ENCODE data around the gene ITLN1.

The ITLN1 gene

GRCh38 chr1:160826546-160826945 lies 58.4 kb downstream of the ITLN1 start:
- H3K9me3 ChIP-seq (ENCODE audit: control insufficient read depth, insufficient read depth, low read depth, low read length) = no peaks in the 10 kb centered on the region
- ChIA-PET CTCF (interaction anchor here (0.6 to 1.3 kb wide), 8 partner anchors 9 to 127 kb away, joined by 3 to 5 read pairs (median 3); no protein-coding TSS in a partner anchor), POLR2A (no interaction called here)
- TF ChIP-seq ZNF792 (tag by site-specific recombination; IDR thresholded peaks at IDR 0.05) (no peak), KLF10 (tag by site-specific recombination; IDR thresholded peaks at IDR 0.05) (no peak), FEZF1 (tag by site-specific recombination; IDR thresholded peaks at IDR 0.05) (no peak), PBX3 (CRISPR knock-in tag; IDR thresholded peaks at IDR 0.05) (no peak), ZBTB7A (tag by site-specific recombination; IDR thresholded peaks at IDR 0.05; ENCODE audit: low read depth) (no peak), ZNF514 (tag by site-specific recombination; IDR thresholded peaks at IDR 0.05) (no peak)
- H3K4me1 ChIP-seq (ENCODE audit: control insufficient read depth, insufficient read depth, low read length) = no peaks in the 10 kb centered on the region
- H3K27ac ChIP-seq (ENCODE audit: extremely low read depth, low read depth, low read length) = no peak overlapping the region
- no peaks in the 10 kb centered on the region for H3K36me3 ChIP-seq (ENCODE audit: control insufficient read depth in 2 of 2, insufficient read depth in 1 of 2, low read length in 2 of 2)
- H3K4me3 ChIP-seq (ENCODE audit: low read depth, low read length) = no peak overlapping the region
